Osteoblast (primary cell): ENCODE data around the gene IRF7. TPM values are rescaled to one million over a fixed set of nuclear protein-coding genes. Genes with fewer than 3 reads are reported as not detected.

Experiments
- DNase-seq: peaks from one replicate; pipeline ENCODE4 v3.0.0; 2011; ENCODE audit warnings: low spot score, mixed read lengths; ENCODE audit not compliant: insufficient read length; ENCODE audit errors: missing footprints
- H2AFZ ChIP-seq: 2 replicates; pipeline ENCODE4 v1.6.0; 2011; ENCODE audit warnings: mild to moderate bottlenecking, low read length
- H3K27ac ChIP-seq: 2 replicates; pipeline ENCODE4 v1.5.1; 2011; ENCODE audit warnings: mild to moderate bottlenecking, low read depth, low read length, moderate library complexity
- H3K27me3 ChIP-seq: 2 replicates; pipeline ENCODE4 v1.6.0; 2012; ENCODE audit warnings: mild to moderate bottlenecking, control low read depth, inconsistent platforms, low read length, moderate library complexity; ENCODE audit not compliant: insufficient read depth
- H3K36me3 ChIP-seq: 2 replicates; pipeline ENCODE4 v1.5.1; 2011; ENCODE audit warnings: mild to moderate bottlenecking, low read length, control low read depth, moderate library complexity; ENCODE audit not compliant: insufficient read depth
- H3K4me1 ChIP-seq: 2 replicates; pipeline ENCODE4 v1.5.1; 2011; ENCODE audit warnings: mild to moderate bottlenecking, low read length, control low read depth, moderate library complexity; ENCODE audit not compliant: insufficient read depth
- H3K4me2 ChIP-seq: 2 replicates; pipeline ENCODE4 v1.6.0; 2011; ENCODE audit warnings: mild to moderate bottlenecking, low read length; ENCODE audit not compliant: insufficient read depth
- H3K4me3 ChIP-seq: fragments of 200-600 bp; sonication (generic); 3 replicates; pipeline ENCODE4 v1.5.1; 2012; ENCODE audit warnings: mild to moderate bottlenecking, low read length, inconsistent platforms; ENCODE audit not compliant: insufficient read depth
- H3K79me2 ChIP-seq: 2 replicates; pipeline ENCODE4 v1.6.0; 2012; ENCODE audit warnings: mild to moderate bottlenecking, low read length, control low read depth, inconsistent platforms; ENCODE audit not compliant: insufficient read depth
- H3K9me3 ChIP-seq: 2 replicates; pipeline ENCODE4 v1.5.1; 2011; ENCODE audit warnings: low read depth, low read length, control low read depth
- H4K20me1 ChIP-seq: 2 replicates; pipeline ENCODE4 v1.6.0; 2012; ENCODE audit warnings: mild to moderate bottlenecking, low read length, control low read depth; ENCODE audit not compliant: insufficient read depth
- total RNA-seq: library from RNA; depleted of rRNA; stranded (reverse); fragments of >200 nt; gene quantifications from 2 replicates; pipeline ENCODE4 v1.2.3, GENCODE V29; 2012
- TF ChIP-seq, protein P1 (sequence below): IDR thresholded peaks from 2 replicates; pipeline ENCODE4 v1.5.1; 2011; ENCODE audit warnings: mild to moderate bottlenecking, low read depth, low read length, moderate library complexity; ENCODE audit errors: extremely low read depth

The IRF7 gene
- total RNA-seq, 1 donor = 21.4 TPM

DNA sequence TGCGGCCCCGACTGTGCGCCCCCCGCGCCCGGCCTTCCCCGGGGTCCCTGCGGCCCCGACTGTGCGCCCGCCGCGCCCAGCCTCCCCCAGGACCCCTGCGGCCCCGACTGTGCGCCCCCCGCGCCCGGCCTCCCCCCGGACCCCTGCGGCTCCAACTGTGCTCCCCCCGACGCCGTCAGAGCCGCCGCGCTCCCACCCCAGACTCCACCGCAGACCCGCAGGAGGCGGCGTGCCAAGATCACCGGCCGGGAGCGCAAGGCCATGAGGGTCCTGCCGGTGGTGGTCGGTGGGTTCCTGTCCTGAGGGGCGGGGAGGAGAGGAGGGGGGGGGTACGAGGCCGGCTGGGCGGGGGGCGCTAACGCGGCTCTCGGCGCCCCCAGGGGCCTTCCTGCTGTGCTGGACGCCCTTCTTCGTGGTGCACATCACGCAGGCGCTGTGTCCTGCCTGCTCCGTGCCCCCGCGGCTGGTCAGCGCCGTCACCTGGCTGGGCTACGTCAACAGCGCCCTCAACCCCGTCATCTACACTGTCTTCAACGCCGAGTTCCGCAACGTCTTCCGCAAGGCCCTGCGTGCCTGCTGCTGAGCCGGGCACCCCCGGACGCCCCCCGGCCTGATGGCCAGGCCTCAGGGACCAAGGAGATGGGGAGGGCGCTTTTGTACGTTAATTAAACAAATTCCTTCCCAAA is 24.4 kb upstream of the IRF7 start:
- Histone ChIP-seq H2AFZ (no peak overlapping the region), H3K27ac (no peak overlapping the region), H4K20me1 (peaks cover 34% of the 10 kb centered on the region), H3K4me2 (no peak overlapping the region), H3K36me3 (no peaks in the 10 kb centered on the region), H3K4me1 (no peaks in the 10 kb centered on the region), H3K79me2 (no peaks in the 10 kb centered on the region), H3K27me3 (peaks cover 14% of the 10 kb centered on the region), H3K9me3 (no peaks in the 10 kb centered on the region), H3K4me3 (no peak overlapping the region)
- TF ChIP-seq, protein P1, sequence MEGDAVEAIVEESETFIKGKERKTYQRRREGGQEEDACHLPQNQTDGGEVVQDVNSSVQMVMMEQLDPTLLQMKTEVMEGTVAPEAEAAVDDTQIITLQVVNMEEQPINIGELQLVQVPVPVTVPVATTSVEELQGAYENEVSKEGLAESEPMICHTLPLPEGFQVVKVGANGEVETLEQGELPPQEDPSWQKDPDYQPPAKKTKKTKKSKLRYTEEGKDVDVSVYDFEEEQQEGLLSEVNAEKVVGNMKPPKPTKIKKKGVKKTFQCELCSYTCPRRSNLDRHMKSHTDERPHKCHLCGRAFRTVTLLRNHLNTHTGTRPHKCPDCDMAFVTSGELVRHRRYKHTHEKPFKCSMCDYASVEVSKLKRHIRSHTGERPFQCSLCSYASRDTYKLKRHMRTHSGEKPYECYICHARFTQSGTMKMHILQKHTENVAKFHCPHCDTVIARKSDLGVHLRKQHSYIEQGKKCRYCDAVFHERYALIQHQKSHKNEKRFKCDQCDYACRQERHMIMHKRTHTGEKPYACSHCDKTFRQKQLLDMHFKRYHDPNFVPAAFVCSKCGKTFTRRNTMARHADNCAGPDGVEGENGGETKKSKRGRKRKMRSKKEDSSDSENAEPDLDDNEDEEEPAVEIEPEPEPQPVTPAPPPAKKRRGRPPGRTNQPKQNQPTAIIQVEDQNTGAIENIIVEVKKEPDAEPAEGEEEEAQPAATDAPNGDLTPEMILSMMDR = no peak
- peak; percentile 71 for DNase-seq

DNA sequence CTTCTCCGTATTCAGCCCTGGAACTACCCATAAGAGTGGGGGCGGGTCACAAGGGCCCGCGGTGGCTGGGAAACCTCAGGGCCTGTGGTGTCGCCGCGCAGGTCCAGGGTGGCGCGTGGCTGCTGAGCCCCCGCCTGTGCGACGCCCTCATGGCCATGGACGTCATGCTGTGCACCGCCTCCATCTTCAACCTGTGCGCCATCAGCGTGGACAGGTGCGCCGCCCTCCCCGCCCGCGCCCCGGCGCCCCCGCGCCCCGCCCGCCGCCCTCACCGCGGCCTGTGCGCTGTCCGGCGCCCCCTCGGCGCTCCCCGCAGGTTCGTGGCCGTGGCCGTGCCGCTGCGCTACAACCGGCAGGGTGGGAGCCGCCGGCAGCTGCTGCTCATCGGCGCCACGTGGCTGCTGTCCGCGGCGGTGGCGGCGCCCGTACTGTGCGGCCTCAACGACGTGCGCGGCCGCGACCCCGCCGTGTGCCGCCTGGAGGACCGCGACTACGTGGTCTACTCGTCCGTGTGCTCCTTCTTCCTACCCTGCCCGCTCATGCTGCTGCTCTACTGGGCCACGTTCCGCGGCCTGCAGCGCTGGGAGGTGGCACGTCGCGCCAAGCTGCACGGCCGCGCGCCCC is 23.7 kb upstream of the IRF7 start:
- peak; percentile 89 for DNase-seq
- peaks cover 40% of the 10 kb centered on the region for H4K20me1 ChIP-seq
- H3K4me1 ChIP-seq = no peaks in the 10 kb centered on the region
- no peak overlapping the region for H3K4me2 ChIP-seq
- no peak overlapping the region for H3K27ac ChIP-seq
- H3K4me3 ChIP-seq = no peak overlapping the region
- H2AFZ ChIP-seq = no peak overlapping the region
- H3K79me2 ChIP-seq = no peaks in the 10 kb centered on the region
- TF ChIP-seq, protein P1 = no peak
- H3K9me3 ChIP-seq = no peaks in the 10 kb centered on the region
- H3K36me3 ChIP-seq = no peaks in the 10 kb centered on the region
- H3K27me3 ChIP-seq = peaks cover 14% of the 10 kb centered on the region

DNA sequence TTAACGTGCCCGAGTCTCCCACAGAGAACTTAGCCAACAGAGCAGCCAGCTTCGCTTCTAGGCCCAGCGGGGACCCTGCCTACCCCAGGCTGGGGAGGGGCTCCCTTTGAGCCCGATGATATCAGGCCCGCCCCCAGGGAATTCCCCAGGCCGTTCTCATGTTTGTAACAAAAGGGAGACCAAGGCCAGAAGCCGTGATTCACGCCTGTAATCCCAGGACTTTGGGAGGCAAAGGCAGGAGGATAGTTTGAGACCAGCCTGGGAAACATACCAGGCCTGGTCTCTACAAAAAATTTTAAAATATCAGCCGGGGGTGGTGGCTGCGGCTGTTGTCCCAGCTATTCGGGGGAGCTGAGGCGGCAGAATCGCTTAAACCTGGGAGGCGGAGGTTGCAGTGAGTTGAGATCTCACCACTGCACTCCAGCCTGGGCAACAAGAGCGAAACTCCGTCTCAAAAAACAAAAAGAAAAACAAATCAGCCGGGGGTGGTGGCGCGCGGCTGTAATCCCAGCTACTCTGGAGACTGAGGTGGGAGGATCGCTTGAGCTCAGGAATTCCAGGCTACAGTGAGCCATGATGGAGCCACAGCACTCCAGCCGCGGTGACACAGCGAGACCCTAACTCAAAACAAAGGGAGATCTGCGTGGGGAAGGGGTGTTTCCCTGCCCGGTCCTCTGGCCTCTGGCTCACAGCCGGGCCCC is 23.0 kb upstream of the IRF7 start:
- H2AFZ ChIP-seq = no peak overlapping the region
- H3K4me2 ChIP-seq = no peak overlapping the region
- no peaks in the 10 kb centered on the region for H3K79me2 ChIP-seq
- no peaks in the 10 kb centered on the region for H3K4me1 ChIP-seq
- H3K4me3 ChIP-seq = no peak overlapping the region
- no peak overlapping the region for H3K27ac ChIP-seq
- H3K27me3 ChIP-seq = peaks cover 14% of the 10 kb centered on the region
- no peaks in the 10 kb centered on the region for H3K9me3 ChIP-seq
- DNase-seq = no peak
- peaks cover 40% of the 10 kb centered on the region for H4K20me1 ChIP-seq
- no peaks in the 10 kb centered on the region for H3K36me3 ChIP-seq
- TF ChIP-seq, protein P1 = no peak
